ENCODE results near the gene FHIT.
"Not testable (repeated sequence)": the region's sequence is repeated elsewhere in the genome, so short reads cannot be mapped to it uniquely, and the experiment has no call there.

The FHIT gene

DNA sequence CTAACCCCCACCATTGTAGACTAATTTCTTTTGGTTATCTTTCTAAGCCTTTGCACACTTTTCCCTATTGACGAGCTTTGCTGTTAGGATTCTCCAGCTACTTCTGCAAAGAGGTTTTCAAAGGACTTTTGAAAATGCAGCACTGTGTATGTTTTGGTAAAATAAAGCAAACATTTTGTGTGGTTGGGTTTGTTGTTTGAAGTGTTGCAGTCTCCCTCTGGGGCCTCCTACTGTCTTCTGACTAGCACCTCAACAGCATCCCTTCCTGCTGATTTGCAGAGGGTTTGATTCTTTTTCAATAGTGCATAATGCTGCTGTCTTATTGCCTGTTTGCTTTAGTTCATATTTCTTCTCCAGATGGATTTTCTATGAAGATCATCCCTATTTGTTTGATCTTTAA is 1426.4 kb downstream of the FHIT start:
- no peak for DNase-seq (ENCODE audit: low spot score)

DNA sequence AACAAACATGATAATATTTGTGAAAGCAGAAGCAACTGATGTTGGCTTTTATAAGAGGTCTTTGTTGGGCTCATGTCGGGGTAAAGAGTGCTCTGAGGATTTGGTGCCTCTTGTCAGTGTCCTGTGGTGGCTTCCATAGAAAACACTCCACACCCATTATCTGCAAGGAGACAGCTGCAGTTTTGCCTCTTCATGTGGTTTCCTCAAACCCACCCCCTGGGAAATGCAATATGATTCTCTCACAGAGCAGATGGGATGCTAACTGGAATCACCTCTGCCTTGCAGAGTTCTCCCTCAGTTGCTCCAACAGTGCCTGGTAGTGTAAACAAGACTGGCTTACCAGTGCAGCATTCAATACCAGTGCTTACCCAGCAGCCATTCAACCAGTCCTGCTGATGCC is 1430.0 kb downstream of the FHIT start:
- no peak for DNase-seq (ENCODE audit: low spot score)

DNA sequence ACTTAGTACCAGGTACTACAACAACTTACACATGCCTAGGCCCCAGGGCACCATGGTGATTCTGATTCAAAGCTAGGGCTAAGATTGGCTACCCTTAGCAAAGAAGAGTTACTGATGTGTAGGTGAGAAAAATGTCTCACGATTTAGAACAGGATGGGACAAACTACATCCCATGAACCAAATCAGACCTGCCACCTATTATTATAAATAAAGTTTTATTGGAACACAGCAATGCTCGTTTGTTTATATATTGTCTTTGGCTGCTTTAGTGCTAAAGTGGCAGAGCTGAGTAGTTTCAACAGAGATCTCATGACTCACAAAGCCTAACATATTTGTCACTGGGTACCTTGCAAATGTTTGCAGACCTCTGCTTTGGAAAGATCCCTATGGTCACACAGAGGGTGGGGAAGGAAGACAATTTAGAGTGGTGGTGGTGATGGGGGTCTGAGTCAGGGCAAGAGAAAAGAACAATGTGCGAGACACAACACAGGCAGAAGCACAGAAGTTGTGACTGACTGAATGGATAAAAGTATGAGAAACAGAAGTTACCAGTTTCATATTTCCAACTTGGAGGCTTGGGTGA is 1430.8 kb downstream of the FHIT start:
- DNase-seq (ENCODE audit: low spot score) = no peak

DNA sequence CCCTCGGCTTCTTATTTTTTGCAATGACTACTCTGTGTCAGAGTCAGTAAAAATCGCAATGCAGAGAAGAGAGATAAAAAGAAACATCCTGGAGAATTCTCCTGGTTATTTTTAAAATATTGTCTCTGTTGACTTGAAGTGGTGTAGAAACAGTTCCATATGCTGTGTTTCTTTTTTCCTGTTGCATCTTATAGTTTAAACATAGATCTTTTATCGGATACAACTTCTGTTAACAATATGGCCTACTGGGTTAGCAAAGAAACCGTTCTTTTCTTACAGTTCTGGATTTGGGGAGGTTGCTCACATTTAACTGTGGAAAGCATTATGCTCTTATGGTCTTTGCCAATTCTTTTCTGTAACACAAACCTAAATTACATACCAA is 1432.3 kb downstream of the FHIT start:
- no peak for DNase-seq (ENCODE audit: low spot score)

DNA sequence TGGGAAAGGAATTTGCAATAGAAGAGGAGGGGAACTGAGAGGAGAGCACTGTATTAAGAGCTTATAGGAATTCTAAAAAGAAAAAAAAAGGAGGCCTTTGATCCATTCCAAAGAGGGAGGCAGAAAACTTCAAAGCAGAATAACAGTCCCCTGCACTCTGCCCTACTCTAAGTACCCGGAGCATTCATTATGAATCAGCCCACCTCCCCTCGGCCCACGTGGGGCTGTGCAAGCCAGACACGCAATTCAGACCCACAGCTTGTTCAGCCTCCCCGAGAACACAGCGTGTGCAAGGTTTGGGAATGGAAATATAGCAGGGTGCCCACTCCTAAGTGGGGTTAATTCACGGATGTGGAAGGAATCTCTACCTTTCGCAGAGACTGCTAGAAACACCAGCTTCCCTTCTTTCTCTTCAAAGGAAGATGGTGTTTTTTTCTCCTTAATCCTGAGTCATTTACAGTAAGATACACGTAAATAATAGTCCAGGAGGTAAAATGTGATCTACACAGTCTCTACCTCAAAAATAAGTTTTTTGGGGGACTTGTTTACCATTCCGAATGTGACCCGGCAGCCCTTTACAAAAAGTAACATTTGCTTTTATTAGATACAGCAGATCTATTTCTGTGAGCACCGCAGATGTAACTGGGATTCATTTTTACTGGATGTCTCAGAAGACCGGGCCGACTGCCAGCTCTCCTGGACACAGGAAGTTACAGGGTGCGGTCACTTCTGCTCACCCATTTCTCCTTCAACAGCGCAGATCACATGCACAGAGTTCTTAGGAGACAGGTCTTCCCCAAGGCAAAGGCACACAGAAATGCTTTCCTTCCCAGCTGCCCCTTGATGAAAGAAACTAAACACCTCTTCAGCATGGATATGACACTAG is 1433.0 kb downstream of the FHIT start:
- DNase-seq (ENCODE audit: low spot score) = no peak

DNA sequence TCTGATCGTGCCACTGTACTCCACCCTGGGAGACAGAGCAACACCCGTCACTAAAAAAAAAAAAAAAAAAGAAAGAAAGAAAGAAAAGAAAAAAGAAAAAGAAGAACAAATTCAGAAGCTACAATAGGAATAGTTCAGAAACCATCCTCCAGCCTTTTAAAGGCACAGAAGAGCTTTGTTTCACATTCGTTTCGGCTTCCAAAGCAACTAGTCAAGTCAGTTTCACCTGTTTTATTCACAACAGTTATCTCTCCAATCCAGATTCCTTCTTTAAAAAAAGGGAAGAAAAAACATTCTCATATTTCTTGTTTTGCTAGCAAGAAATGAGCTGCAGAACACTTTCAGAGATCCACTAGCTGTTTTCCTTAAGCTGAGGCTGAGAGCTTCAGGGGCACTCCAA is 1433.7 kb downstream of the FHIT start:
- DNase-seq (ENCODE audit: low spot score) = no peak

DNA sequence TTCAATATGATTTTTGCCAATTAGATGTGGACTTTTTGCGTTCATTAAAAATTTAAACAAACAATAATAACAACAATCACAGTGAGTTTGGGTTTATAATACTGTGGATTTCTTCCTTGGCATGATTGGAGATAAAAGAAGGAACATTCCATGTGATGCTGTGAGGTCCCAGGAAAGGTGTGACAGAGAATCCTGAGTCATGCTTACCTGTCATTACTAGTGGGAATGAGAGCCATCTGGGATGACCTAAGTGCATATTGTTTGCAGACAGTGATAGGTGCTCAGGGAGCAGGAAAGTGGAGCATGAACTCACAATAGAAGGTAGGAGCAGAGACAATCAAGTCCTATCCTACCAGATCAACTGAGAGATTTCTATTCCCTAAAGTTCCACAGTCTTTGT is 1434.9 kb downstream of the FHIT start:
- no peak for DNase-seq (ENCODE audit: low spot score)

DNA sequence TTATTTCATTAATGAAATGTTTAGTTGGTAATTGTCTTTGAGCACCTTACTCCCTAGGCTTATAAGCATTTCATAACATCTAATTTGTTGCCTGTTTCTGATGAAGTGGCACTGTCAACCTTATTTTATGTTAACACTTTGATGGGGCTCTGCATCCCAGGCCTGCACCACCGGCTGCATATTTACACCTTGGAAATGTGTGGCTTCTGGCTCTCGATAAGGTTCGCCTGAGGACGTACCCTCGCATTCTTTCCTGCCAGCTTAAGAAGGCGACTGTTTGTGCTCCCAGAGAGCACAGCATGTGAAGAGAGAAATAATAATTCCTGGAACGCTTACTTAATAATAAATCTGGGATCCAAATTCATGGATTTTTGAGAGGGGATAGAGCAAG is 1438.1 kb downstream of the FHIT start:
- no peak for DNase-seq (ENCODE audit: low spot score)

DNA sequence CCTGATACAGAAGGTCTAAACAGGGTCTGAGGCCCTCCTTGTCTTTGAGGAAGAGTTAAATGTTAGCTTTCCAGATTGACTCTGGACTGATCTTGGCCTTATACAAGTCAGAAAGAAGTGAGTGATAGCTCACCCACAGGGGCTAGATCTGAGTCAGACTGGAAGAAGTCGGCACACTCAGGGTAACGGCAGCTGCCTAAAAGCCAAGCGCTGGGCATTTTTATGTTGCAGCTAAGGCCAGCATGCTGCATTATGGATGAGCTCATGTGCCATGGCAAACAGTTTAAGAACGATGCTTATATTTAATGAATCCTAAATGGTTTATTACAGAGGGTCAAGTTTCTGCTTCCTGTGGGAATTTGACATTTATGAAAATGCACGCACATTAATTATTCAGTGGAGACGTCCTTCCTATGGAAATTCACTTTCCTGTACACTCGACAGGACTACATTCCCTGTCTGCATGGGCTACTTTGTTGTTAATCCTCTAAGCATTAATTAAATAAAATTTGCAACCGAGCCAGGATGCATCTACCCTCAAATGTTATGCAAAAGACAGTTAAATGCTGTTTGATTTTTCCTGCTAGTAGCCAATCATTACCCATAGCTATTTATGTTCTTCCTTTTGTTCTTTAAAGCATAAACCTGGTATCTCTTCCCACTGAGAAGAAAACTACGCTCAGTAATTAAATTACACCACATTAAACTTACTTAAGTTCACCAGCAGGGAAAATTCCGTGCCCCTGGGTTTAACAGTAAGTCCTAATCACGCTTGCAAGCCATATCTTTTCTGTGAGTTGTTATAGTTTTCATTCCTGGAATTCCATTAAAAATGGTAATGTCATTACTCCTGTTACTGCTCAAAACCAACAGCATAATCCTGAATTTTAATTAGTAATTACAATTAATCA is 1438.8 kb downstream of the FHIT start:
- DNase-seq (ENCODE audit: low spot score) = no peak

DNA sequence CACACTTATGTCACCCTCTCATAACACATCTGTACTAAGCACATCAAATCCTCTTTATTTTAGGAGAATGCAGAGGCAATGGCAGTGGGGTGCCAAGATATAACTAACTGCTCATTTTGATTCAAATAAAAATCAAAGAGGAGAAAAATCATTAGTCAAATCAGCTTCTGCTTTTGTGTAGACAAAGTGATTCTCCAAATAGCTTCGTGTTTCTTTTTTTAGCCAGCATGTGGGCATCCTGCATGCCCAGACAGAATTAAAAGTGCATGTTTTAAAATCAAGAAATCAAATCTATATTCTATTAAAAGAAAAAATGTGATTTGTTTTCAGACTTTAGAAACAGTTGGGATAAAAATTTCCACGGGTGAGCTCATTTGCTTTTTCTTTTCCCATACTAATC is 1440.1 kb downstream of the FHIT start:
- DNase-seq (ENCODE audit: low spot score) = no peak

DNA sequence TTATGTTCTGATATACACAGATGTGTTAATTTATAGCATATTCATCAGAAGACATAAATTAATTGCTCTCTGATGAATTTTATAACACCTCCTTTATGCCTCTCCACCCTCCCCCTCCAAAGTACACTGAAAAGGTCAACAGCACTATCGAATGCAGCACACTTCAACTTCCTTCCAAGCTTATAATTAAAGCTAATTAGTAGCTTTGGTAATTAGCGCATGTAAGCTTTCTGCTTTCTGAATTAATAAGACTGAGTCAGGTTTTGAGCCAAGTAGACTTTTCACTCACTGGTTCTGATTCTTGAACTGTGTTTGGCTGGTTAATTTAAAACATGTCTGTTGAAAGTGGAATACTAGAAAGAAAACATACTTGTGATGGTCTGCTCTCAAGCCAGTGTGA is 1440.6 kb downstream of the FHIT start:
- no peak for DNase-seq (ENCODE audit: low spot score)

DNA sequence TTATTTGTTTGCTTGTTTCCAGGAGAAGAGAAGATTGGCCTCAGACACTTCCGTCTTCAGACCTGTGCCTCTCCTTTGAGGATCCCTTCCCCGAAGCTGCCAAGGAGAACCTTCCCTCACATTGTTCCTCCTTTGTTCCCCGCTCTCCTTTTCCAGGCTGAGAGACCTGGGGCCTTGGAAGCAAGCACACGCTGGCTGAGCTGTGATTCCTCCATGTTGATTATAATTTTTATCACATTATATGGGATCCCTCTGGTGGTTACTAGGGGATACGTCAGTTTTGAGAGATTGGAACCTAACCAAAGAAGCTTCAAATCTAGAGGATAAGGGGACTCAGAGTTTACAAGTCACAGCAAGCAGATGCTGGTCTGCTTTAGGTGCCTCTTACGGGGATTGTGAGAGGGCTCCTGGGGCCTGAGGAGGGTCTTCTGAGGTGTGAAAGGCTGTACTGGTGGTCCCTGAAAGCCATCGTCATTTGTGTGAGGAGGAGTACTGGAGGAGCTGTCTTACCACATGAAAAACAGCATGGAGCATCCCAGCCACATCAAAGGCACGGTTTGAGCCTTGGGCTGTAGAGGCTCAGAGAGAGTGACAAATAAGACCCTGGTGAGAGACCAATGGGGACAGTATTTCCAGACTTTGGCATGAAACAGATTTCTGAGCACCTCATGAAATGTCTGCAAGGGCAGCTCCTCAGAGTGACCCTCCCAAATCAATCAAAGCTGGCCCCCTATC is 1441.4 kb downstream of the FHIT start:
- DNase-seq (ENCODE audit: low spot score) = no peak

DNA sequence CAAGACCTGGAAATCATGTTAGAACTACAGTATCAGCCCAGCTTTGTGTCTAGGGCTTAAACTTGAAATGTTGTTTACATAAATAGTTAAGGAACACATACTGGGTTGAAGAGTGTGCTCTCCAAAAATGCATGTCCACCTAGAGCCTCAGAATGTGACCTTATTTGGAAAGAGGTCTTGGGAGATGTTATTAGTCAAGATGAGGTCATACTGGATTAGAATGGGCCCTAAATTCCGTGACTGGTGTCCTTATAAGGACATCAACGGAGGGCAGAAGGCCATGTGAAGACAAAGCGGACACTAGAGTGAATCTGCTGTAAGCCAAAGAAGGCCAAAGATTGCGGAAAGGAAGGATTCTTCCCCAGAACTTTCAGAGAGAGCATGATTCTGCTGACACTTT is 1442.2 kb downstream of the FHIT start:
- DNase-seq (ENCODE audit: low spot score) = no peak

DNA sequence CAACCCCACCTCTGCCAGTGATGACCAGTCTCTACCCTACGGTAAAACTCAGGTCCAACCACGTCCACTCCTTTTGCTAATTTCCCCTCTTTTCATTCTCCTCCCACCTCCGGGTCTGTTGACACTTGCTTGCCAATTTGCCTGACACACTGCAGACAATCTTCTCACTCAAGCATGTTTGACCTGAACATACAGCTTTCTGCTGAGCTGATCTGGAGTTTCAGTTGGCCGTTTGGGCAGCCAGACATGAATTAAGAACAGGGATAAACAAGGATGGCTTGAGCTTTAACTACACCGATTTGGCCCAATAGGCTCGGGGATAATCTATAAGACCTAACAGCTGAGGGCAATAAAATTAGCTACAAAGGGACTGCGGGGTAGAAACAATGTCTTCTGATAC is 1442.8 kb downstream of the FHIT start:
- no peak for DNase-seq (ENCODE audit: low spot score)

DNA sequence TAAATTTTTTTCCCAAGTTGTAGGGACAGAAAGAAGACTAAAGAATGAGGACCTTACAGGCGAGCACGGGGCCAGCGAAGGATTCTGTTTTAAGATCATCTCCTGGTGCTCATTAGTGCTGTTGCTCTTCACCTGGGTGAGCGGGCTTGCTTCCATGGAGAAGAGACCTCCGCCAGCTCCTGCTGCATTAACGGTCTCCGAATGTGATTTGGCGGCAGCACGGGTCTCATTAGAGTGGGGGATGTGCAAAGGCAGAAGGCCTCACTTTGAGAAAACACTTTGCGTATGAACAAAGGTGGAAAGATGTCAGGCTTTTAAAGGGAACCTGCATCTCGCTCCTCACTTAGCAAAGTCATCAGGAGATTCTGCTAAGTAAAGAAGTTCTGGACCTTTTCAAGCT is 1448.0 kb downstream of the FHIT start:
- no peak for DNase-seq (ENCODE audit: low spot score)

DNA sequence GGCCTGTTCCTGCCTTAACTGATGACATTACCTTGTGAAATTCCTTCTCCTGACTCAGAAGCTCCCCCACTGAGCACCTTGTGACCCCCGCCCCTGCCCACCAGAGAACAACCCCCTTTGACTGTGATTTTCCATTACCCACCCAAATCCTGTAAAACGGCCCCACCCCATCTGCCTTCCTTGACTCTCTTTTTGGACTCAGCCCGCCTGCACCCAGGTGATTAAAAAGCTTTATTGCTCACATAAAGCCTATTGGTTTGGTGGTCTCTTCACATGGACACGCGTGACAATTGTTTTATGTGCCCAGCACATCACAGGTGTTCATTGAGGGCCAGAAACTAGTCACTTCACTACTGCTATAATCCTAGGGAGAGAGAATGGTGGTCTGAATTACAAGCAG is 1448.8 kb downstream of the FHIT start:
- DNase-seq (ENCODE audit: low spot score) = not testable (repeated sequence)

DNA sequence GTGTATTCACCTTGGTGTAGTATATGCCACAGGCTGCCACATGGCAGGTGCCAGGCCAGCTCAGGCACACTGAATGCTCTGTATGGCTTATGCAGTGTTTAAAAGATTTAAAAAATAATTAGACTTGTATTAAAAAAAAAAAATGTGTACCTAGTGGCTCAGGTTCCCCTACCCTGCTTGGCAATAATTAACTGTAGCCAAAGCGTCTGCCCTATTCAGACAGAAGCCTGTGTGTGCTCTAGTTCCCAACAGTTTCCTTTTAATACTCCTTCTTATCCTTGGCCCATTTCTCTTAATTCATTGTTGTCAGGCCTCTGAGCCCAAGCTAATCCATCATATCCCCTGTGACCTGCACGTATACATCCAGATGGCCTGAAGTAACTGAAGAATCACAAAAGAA is 1449.2 kb downstream of the FHIT start:
- no peak for DNase-seq (ENCODE audit: low spot score)

DNA sequence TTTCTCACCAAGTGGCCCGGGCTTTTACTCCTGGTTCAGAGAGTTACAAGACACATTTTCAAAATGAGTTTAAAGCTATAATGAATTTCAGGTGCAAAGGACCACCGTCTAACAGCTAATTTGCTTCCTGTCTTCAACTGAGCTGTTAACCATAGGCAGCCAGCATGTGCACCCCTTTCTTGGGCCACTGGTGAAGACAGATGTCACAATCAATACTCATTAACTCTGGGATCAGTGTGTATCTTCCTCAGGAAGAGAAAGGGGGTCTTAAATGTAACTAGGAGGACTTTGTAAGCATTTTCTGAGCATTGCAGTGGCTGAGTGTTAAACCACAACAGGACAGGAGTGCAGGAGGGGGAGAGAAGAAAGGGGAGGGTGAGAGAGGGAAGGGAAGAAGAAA is 1450.8 kb downstream of the FHIT start:
- no peak for DNase-seq (ENCODE audit: low spot score)

DNA sequence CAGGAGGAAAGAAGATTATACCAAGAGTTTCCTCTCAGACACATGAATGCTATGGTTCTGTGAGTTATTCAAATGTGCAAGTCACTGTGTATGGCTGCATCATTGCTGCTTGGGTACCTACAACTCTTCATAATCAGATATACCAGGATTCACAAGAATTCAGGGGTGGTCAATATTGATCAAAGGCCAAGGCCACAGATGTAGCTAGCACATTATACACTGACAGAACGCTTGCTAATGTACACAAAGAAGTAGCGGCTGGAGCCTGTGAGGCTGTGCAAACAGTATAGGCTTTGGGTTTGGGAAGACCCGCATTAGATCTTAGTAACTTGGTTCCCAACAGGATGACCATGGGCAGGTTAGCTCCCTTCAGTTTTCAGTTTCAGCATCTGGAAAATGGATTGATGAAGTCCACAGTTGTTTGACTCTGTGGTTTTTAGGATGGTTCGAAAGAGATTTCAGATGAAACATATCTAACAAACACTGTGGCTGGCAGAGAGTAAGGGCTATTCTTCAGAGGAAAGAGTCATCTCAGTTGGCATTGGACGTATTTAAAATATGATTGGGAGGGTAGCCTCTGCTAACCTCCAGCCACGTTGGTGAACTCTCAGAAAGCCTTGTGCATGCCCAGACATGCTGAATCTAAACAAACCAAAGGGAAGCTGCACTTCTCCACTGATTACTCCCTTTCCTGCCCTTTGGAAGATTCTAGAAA is 1452.7 kb downstream of the FHIT start:
- DNase-seq (ENCODE audit: low spot score) = no peak

DNA sequence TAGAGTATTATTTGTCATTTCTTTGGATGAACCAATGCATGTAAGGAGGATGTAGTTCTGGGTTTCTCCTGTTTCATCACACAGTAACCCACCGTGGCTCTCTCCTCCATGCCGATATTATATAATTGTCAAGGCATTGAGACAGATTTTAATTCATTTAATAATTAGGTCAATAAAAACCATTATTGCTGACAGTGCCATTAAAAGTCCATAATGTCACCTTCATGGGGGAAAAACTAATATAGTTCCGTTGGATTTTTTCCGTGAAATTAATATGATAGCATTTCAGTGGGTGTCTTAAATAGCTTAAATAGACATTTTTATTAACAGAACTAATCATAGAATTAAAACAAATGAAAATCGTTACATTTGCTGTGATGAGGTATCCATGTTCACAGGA is 1453.7 kb downstream of the FHIT start:
- DNase-seq (ENCODE audit: low spot score) = no peak

DNA sequence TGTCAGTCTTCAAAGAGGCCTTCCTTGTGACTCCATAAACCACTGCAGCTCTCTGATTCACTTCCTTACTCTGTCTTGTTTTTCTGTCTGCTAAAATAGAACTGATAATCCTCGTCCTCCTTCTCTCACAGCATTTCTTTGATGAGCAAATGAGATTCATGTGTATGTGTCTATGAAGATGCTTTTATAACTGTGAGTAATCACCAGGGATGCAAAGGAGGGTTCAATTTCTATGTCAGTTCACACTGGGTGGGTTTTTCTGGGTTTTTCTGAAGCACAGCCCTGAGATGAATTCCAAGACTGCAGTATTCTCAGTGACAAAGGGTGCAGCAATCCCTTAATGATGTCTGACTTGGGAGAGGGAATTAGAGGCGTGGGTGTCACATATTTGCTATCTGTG is 1454.8 kb downstream of the FHIT start:
- no peak for DNase-seq (ENCODE audit: low spot score)

DNA sequence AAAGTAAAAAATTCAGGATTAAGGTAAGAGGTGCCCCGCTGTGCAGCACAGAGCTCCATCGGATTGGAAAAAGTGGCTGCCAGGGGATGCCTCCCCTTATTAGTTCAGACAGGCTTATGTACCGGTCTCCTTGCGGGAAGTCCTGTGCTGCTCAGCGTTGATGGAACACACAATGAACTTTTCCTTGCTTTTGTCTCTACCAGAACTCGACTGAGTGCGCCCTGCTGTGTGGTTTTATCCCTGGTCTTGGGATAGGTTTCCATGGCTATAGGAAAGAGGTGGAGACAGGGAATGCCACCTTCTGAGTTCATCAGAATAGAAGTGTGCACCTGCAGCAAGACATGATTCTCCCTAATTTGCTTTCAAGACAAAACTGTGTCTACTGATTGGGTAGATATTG is 1455.5 kb downstream of the FHIT start:
- no peak for DNase-seq (ENCODE audit: low spot score)
